Mesothelial cell of epicardium (in vitro differentiated cells): ENCODE data around the gene NEDD9. TPM values are rescaled to one million over a fixed set of nuclear protein-coding genes. Genes with fewer than 3 reads are reported as not detected.

Source experiments
- DNase-seq, 2 experiments: peaks; one replicate each; pipeline ENCODE4 v3.0.0; 2021; ENCODE audit warnings: low spot score in 2 of 2; ENCODE audit not compliant: unreplicated experiment in 2 of 2
- H3K27ac Mint-ChIP-seq: 2 replicates; pipeline ENCODE4 v1.8.0; 2021; ENCODE audit warnings: mixed read lengths
- H3K27me3 Mint-ChIP-seq: 2 replicates; pipeline ENCODE4 v1.8.0; 2021; ENCODE audit warnings: low read depth, mixed read lengths
- H3K36me3 Mint-ChIP-seq: 2 replicates; pipeline ENCODE4 v1.8.0; 2021; ENCODE audit warnings: mixed read lengths
- H3K4me1 Mint-ChIP-seq: 2 replicates; pipeline ENCODE4 v1.8.0; 2021; ENCODE audit warnings: mixed read lengths
- H3K4me3 Mint-ChIP-seq: 2 replicates; pipeline ENCODE4 v1.8.0; 2021; ENCODE audit warnings: mild to moderate bottlenecking, moderate library complexity, mixed read lengths
- H3K9me3 Mint-ChIP-seq: 2 replicates; pipeline ENCODE4 v1.8.0; 2021; ENCODE audit warnings: mixed read lengths
- CTCF ChIP-seq: fragments of 200-600 bp; sonication (generic); IDR thresholded peaks from one replicate; pipeline ENCODE4 v1.5.0; 2021; ENCODE audit warnings: antibody characterized with exemption; ENCODE audit not compliant: unreplicated experiment
- total RNA-seq: library from RNA; stranded (reverse); gene quantifications from 3 replicates; pipeline ENCODE4 v1.2.1, GENCODE V29; 2021

NEDD9 gene
- total RNA-seq, 1 donor from 2014 or later: 28.6 TPM

- H3K4me1 Mint-ChIP-seq: peaks cover 59% of the 10 kb centered on the region
- no peak overlapping the region for H3K4me3 Mint-ChIP-seq
- peaks cover 23% of the 10 kb centered on the region for H3K36me3 Mint-ChIP-seq
- no peak for TF ChIP-seq CTCF
- no peaks in the 10 kb centered on the region for H3K27me3 Mint-ChIP-seq
- no peaks in the 10 kb centered on the region for H3K9me3 Mint-ChIP-seq
- peak overlapping the region; percentile 79 for H3K27ac Mint-ChIP-seq
- no peak for DNase-seq
Observed at GRCh38 chr6:11198663-11199603, 33.5 kb downstream of the NEDD9 start.

- H3K27me3 Mint-ChIP-seq: no peaks in the 10 kb centered on the region
- H3K4me1 Mint-ChIP-seq: peaks cover 57% of the 10 kb centered on the region
- peaks cover 3% of the 10 kb centered on the region for H3K9me3 Mint-ChIP-seq
- no peak for TF ChIP-seq CTCF
- no peak for DNase-seq
- peak overlapping the region; percentile 96 for H3K27ac Mint-ChIP-seq
- H3K36me3 Mint-ChIP-seq: peaks cover 29% of the 10 kb centered on the region
- H3K4me3 Mint-ChIP-seq: no peak overlapping the region
Observed at GRCh38 chr6:11197850-11198249, 34.6 kb downstream of the NEDD9 start.

- Mint-ChIP-seq H3K4me3 (peak overlapping the region; percentile 1), H3K9me3 (peaks cover 3% of the 10 kb centered on the region), H3K27me3 (no peaks in the 10 kb centered on the region), H3K27ac (peak overlapping the region; percentile 96), H3K4me1 (peaks cover 50% of the 10 kb centered on the region), H3K36me3 (peaks cover 32% of the 10 kb centered on the region)
- no peak for DNase-seq
- no peak for TF ChIP-seq CTCF
Observed at GRCh38 chr6:11197175-11197536, 35.3 kb downstream of the NEDD9 start.

- peaks cover 3% of the 10 kb centered on the region for H3K9me3 Mint-ChIP-seq
- TF ChIP-seq CTCF: no peak
- H3K36me3 Mint-ChIP-seq: peaks cover 35% of the 10 kb centered on the region
- H3K4me1 Mint-ChIP-seq: peaks cover 45% of the 10 kb centered on the region
- DNase-seq: no peak
- peak overlapping the region; percentile 96 for H3K27ac Mint-ChIP-seq
- no peaks in the 10 kb centered on the region for H3K27me3 Mint-ChIP-seq
- H3K4me3 Mint-ChIP-seq: peak overlapping the region; percentile 1
Observed at GRCh38 chr6:11196511-11197174, 35.8 kb downstream of the NEDD9 start.

- H3K4me1 Mint-ChIP-seq: peaks cover 45% of the 10 kb centered on the region
- no peak for TF ChIP-seq CTCF
- H3K27ac Mint-ChIP-seq: peak overlapping the region; percentile 95
- no peaks in the 10 kb centered on the region for H3K27me3 Mint-ChIP-seq
- peak overlapping the region; percentile 0 for H3K4me3 Mint-ChIP-seq
- peaks cover 42% of the 10 kb centered on the region for H3K36me3 Mint-ChIP-seq
- no peak for DNase-seq
- H3K9me3 Mint-ChIP-seq: peaks cover 3% of the 10 kb centered on the region
Observed at GRCh38 chr6:11194356-11195218, 37.9 kb downstream of the NEDD9 start.
